22Rv1 (cell line): ENCODE results near the gene PLEKHA5.

Experiments used
- H3K27ac ChIP-seq: fragments of 450-650 bp; 2 replicates; pipeline ENCODE4 v1.5.1; 2017
- CTCF ChIP-seq: fragments of 450-650 bp; IDR thresholded peaks from 2 replicates; pipeline ENCODE4 v1.5.1; 2017; ENCODE audit warnings: mild to moderate bottlenecking
- ZFX ChIP-seq: fragments of 450-650 bp; IDR thresholded peaks from 2 replicates; pipeline ENCODE4 v1.6.1; 2017; ENCODE audit warnings: antibody characterized with exemption, borderline replicate concordance

The PLEKHA5 gene

GRCh38 chr12:19129122-19129485, 429 bp upstream of the PLEKHA5 start:
- H3K27ac ChIP-seq = peak overlapping the region; percentile 95
- TF ChIP-seq CTCF (no peak), ZFX (no peak)

DNA sequence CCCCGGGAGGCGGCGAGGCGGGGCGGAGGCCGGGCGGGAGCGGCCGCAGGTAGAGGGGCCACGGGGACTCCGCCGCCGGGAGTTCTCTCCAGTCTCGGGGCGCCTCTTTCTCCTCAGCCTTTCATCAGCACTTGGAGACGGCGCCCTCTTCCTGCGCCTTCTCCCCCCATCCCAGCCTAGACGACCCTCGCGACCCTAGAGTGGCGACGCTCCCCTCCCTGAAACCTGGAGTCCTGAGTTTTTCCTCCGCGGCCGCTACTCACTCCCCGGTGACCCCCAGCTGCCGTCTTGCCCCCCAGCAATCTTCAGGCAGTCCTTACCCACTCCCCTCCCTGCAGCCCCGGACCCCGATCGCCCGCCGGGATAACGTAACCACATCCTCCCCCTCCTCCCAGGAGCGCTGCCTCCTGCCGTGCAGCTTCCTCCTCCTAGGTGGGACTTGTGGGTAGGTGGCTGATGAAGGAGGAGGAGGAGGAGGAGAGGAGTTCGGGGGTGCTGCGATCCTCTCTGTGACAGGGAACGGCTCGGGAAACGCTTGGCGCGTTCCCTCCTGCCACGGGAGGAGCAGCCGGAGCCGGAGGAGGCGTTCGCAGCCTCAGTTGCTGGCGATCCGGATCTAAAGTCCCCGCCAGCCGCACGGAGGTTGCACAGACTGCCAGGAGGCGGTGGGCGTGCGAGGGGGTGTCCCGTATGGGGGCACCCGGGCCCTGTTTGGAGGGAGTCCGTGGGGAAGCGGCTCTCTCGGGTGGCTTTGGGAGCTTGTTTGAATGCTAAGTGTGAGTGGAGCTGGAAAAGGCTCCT, 891 bp downstream of the PLEKHA5 start:
- H3K27ac ChIP-seq = peak overlapping the region; percentile 95
- peak; percentile 8 for TF ChIP-seq CTCF
- no peak for TF ChIP-seq ZFX

DNA sequence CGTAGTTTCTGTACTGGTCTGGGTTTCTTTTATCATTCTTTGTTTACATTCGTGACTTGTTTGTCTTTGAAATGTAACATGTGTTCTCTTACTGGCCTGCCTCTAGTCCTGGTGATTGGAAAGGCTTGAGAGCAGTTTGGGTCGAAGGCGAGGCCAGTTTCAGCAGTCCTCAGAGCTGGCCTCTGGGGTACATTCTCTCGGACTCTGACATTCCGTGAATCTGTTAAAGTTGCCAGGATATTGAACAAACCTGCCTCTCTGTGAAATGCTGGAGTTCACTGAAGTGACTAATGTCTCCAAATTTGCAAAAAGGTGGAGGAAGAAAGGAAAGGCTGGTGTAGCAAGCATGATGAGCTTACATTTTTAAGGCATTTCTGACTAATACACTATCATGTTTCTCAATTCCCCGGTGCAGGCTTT, 1.5 kb downstream of the PLEKHA5 start:
- peak overlapping the region; percentile 95 for H3K27ac ChIP-seq
- TF ChIP-seq CTCF (no peak), ZFX (no peak)

GRCh38 chr12:19138551-19138950, 9.0 kb downstream of the PLEKHA5 start:
- TF ChIP-seq CTCF (no peak), ZFX (no peak)
- no peak overlapping the region for H3K27ac ChIP-seq

GRCh38 chr12:19138956-19139355, 9.4 kb downstream of the PLEKHA5 start:
- TF ChIP-seq CTCF = no peak
- TF ChIP-seq ZFX = no peak
- no peak overlapping the region for H3K27ac ChIP-seq

DNA sequence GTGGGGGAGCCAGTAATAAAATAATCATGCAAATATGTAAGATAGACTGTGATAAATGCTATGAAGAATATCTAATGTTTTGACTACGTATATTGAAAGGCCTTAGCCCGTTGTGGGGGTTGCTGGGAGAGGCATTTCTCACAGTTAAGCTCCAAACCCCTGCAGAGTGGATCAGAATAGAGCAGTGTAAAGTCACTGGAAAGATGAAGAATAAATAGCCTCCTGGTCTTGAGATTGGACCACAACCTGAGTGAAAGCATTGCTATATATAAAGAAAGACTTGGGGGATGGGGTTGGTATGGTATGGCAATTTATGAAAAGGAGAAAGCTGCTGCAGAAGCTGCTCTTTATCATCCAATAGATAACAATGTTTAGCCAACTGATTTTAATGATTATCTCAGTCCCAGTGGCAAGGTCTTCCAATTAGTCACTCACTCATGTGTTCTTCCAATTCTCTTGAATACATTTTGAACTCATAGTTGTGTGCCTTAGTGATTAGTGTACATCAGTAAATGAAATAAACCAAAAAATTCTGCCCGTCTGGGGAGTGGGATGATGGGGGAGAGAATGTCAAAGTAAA, 10.2 kb downstream of the PLEKHA5 start:
- no peak overlapping the region for H3K27ac ChIP-seq
- TF ChIP-seq ZFX (no peak), CTCF (no peak)

DNA sequence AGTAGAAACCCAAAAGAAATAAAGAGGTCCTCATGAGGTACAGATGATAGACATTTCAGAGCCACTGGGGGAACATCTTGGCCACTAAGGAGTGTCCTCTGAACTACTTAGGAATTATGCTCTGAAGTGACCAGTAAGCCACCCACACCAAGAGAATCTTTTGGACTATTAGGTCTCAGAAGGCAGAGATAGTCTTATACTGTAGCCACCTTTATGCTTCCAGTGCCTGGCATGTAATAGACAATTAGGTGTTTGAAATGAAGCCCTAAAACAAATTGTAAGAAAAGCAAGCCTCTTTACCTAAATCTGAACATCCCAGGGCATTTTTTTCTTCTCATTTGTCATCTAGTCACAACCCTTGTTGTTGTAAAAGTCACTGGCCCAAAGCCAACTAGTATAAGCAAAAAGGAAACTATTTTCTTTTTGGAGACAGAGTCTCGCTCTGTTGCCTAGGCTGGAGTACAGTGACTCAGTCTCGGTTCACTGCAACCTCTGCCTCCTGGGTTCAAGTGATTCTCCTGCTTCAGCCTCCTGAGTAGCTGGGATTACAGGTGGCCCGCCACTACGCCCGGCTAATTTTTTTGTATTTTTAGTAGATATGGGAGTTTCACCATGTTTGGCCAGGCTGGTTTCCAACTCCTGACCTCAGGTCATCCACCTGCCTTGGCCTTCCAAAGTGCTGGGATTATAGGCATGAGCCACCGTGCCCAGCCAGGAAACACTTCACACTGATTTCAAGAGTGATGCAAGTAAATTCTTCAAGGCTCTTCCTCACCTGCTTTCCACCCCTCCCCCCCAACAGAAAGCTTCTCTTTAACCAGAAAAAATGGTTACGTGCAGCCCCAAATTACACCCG, 11.1 kb downstream of the PLEKHA5 start:
- no peak for TF ChIP-seq CTCF
- no peak for TF ChIP-seq ZFX
- no peak overlapping the region for H3K27ac ChIP-seq
